IPS-18a (cell line): ENCODE data around the gene ITFG2.
A peak's percentile ranks its signal among the peaks of the same experiment; 100 is the strongest.

Experiments used
- H3K27ac ChIP-seq: one replicate; pipeline ENCODE4 v1.5.1; 2013; ENCODE audit warnings: low read length
- H3K27me3 ChIP-seq: one replicate; pipeline ENCODE4 v1.6.1; 2013; ENCODE audit warnings: mild to moderate bottlenecking, low read length; ENCODE audit not compliant: control insufficient read depth, insufficient read depth
- H3K36me3 ChIP-seq: one replicate; pipeline ENCODE4 v1.6.1; 2013; ENCODE audit warnings: low read depth, low read length; ENCODE audit not compliant: control insufficient read depth
- H3K4me1 ChIP-seq: one replicate; pipeline ENCODE4 v1.6.1; 2013; ENCODE audit warnings: low read depth, low read length; ENCODE audit not compliant: control insufficient read depth
- H3K4me3 ChIP-seq: one replicate; pipeline ENCODE4 v1.5.1; 2013; ENCODE audit warnings: low read length
- H3K9ac ChIP-seq: one replicate; pipeline ENCODE4 v1.6.1; 2013; ENCODE audit warnings: mild to moderate bottlenecking, low read length, moderate library complexity
- H3K9me3 ChIP-seq: one replicate; pipeline ENCODE4 v1.6.1; 2013; ENCODE audit warnings: low read depth, low read length; ENCODE audit not compliant: control insufficient read depth

The ITFG2 gene

GRCh38 chr12:2796187-2796666 is 16.2 kb upstream of the ITFG2 start:
- peaks cover 18% of the 10 kb centered on the region for H3K27me3 ChIP-seq
- H3K36me3 ChIP-seq = peaks cover 38% of the 10 kb centered on the region
- H3K9ac ChIP-seq = peak overlapping the region; percentile 24
- no peak overlapping the region for H3K27ac ChIP-seq
- H3K4me3 ChIP-seq = peak overlapping the region; percentile 81
- H3K9me3 ChIP-seq = no peaks in the 10 kb centered on the region
- H3K4me1 ChIP-seq = peaks cover 3% of the 10 kb centered on the region

- peaks cover 14% of the 10 kb centered on the region for H3K27me3 ChIP-seq
- no peaks in the 10 kb centered on the region for H3K9me3 ChIP-seq
- no peak overlapping the region for H3K9ac ChIP-seq
- H3K36me3 ChIP-seq = peaks cover 54% of the 10 kb centered on the region
- no peak overlapping the region for H3K4me3 ChIP-seq
- H3K27ac ChIP-seq = no peak overlapping the region
- peaks cover 3% of the 10 kb centered on the region for H3K4me1 ChIP-seq
Measured at GRCh38 chr12:2797721-2798418, 14.6 kb upstream of the ITFG2 start.

- Histone ChIP-seq H3K9ac (no peak overlapping the region), H3K9me3 (no peaks in the 10 kb centered on the region), H3K27me3 (no peaks in the 10 kb centered on the region), H3K4me1 (peaks cover 3% of the 10 kb centered on the region), H3K27ac (no peak overlapping the region), H3K4me3 (no peak overlapping the region), H3K36me3 (peaks cover 77% of the 10 kb centered on the region)
Measured at GRCh38 chr12:2800046-2800570, 12.4 kb upstream of the ITFG2 start.

GRCh38 chr12:2801044-2801783 is 11.3 kb upstream of the ITFG2 start:
- H3K36me3 ChIP-seq = peaks cover 86% of the 10 kb centered on the region
- no peak overlapping the region for H3K27ac ChIP-seq

DNA sequence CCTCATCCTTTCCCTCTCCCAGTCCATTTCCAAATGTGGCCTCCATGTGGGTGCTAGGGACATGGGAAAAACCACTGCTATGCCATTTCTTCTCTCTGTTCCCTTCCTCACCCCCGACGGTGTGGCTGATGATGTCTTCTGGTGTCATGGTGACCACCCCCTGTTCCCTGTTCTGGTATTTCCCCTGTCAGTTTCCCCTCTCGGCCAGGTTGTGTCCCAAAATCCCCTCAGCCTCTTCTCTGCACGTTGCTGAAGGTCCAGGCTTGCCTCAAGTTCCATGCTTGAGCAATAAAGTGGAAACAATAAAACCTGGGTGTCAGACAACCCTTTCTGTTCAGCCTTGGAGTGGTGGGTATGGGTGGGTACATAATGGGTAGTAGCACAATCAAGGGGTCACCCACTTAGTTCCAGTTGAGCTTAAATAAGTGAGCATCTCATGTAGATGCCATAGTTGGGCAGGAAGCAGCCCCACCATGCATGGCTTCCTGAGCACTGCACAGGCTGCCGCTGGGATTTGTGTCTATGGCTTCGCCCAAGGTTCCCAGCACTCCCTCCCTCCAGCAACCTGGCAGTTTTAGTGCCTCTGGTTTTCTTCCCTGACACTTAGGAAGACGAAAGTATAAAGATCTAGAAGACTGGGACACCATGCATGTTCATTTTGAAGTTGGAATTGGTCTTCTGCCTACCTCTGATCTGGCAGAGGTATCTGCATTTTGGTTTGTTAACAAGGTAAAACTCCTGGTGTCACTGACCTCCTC is 8.7 kb upstream of the ITFG2 start:
- Histone ChIP-seq H3K36me3 (peaks cover 72% of the 10 kb centered on the region), H3K27me3 (no peaks in the 10 kb centered on the region), H3K4me3 (no peak overlapping the region), H3K9me3 (no peaks in the 10 kb centered on the region), H3K9ac (no peak overlapping the region), H3K27ac (no peak overlapping the region), H3K4me1 (no peaks in the 10 kb centered on the region)

More at GRCh38 chr12:2801044-2801783, 11.3 kb upstream of the ITFG2 start:
- Histone ChIP-seq H3K9ac (no peak overlapping the region), H3K27me3 (no peaks in the 10 kb centered on the region), H3K4me1 (peaks cover 2% of the 10 kb centered on the region), H3K9me3 (no peaks in the 10 kb centered on the region), H3K4me3 (no peak overlapping the region)

DNA sequence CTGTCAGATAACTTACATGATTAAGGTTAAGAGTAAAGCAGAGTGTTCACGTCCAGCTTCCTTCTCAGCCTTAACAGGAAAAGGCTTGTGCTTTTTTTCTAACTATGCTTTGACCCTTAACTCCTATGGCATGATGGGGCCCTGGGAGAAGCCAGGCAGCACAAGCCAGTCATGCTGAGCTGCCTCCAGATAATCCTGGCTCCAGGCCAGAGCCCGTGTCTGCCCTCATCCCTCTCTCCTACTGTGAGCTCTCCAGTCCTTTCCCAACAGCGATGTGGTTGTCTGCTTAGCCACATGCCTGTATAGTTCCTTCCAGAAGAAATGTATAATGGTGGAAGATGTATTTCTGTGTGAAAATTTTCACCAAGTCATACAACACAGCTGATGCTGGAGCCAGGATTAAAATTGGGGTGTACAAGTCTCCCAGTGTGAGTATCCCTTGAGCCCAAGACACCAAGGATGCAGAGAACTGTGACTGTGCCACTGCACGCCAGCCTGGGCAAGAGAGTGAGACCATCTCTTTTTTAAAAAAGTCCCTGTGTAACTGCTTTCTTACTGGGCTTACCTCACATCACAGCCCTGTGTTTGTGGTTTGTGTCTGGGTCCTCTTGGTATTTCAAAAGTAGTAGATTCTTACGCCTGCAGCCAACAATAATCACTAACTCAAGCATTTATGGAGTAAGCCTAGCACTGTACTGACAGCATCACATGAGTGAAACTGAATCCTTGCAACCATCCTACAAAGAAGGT is 7.9 kb upstream of the ITFG2 start:
- Histone ChIP-seq H3K36me3 (peaks cover 65% of the 10 kb centered on the region), H3K9ac (no peak overlapping the region)

DNA sequence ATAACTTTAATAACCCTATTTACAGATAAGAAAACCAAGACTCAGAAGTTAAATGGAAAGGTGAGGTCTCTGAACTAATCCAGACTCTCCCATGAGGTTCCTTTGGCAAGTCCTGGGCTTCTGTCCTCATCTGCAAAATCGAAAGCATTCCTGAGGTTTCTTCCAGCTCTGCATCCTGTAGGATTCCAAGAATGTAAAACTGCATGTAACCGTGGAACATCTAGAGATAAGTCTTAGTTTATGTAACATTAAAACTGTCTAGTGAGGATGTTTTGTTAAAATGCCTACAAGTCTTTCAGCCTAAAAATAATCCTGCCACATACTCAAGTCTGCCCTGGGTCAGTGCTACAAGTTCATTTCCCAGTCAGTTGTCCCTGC is 7.3 kb upstream of the ITFG2 start:
- Histone ChIP-seq H3K4me1 (no peaks in the 10 kb centered on the region), H3K9ac (no peak overlapping the region), H3K4me3 (no peak overlapping the region), H3K27ac (no peak overlapping the region), H3K27me3 (no peaks in the 10 kb centered on the region), H3K9me3 (no peaks in the 10 kb centered on the region), H3K36me3 (peaks cover 59% of the 10 kb centered on the region)

More for the DNA sequence above, 7.9 kb upstream of the ITFG2 start:
- Histone ChIP-seq H3K4me1 (no peaks in the 10 kb centered on the region), H3K4me3 (no peak overlapping the region), H3K27ac (no peak overlapping the region), H3K27me3 (no peaks in the 10 kb centered on the region), H3K9me3 (no peaks in the 10 kb centered on the region)

- Histone ChIP-seq H3K36me3 (peaks cover 43% of the 10 kb centered on the region), H3K9ac (no peak overlapping the region), H3K4me3 (no peak overlapping the region), H3K27me3 (no peaks in the 10 kb centered on the region), H3K4me1 (peaks cover 3% of the 10 kb centered on the region), H3K9me3 (no peaks in the 10 kb centered on the region), H3K27ac (no peak overlapping the region)
Measured at GRCh38 chr12:2806700-2807099, 5.8 kb upstream of the ITFG2 start.

DNA sequence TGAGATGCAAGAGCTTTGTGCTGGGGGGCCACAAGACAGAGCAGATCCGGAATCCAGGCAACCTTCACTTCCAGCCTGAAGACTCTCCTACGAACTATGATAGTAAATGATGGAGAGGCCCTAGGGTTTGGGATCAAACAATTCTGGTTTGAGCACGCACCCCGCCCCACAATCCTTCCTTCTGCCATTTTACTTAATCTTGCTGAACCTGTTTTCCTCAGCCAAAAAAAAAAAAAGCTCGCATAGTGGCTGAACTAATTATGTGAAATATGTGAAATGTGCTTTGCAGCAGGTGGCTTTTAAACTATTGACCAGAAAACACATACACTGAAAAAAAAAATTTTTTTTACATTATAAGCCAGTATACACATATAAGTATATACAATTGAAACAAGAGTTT is 667 bp upstream of the ITFG2 start:
- Histone ChIP-seq H3K9ac (no peak overlapping the region), H3K27ac (no peak overlapping the region), H3K4me1 (peaks cover 7% of the 10 kb centered on the region), H3K27me3 (no peaks in the 10 kb centered on the region), H3K4me3 (peak overlapping the region; percentile 6), H3K36me3 (no peaks in the 10 kb centered on the region), H3K9me3 (no peaks in the 10 kb centered on the region)

DNA sequence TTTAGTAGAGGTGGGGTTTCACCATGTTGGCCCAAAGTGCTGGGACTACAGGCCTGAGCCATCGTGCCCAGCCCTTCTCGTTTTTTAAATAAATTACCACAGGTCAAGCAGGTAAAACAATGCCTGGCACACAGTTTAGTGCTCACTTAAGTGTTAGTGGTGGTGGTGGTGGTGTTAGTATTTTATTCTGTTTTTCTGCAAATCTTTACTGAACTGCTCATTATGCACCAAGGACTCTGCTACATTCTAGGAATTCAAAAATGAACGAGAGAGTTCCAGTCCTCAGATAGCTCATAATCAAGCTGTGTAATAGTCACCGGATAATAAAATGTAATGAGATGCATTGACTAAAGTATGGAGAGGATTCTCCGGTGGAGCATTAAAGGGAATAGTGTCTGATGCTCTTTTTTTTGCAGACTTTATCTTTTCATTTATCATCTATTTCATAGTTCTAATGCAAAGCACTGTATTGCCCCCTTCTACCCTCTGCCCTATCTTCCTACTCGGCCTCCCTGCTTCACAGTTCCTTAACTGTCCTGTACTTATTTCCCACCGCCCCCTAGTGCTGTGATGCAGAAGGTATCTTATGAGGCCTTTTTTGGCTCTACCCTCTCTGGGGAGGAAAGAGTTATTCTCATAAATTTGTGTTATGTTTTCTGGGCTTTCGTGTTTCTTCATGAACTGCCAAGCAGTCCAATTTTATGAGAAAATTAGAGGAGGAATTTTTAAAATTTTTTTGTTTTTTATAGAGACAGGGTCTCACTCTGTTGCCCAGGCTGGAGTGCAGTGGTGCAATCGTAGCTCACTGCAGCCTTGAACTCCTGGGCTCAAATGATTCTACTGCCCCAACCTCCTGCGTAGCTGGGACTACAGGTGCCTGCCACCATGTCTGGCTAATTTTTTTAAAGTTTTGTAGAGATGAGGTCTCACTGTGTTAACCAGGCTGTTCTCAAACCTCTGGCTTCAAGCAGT is 1.0 kb downstream of the ITFG2 start:
- Histone ChIP-seq H3K9me3 (no peaks in the 10 kb centered on the region), H3K27ac (peak overlapping the region; percentile 93), H3K27me3 (no peaks in the 10 kb centered on the region), H3K9ac (peak overlapping the region; percentile 93), H3K4me1 (peaks cover 7% of the 10 kb centered on the region), H3K36me3 (peaks cover 12% of the 10 kb centered on the region), H3K4me3 (peak overlapping the region; percentile 88)
